H9 (cell line): ENCODE measurements around the gene CAMTA1. TPM values are rescaled to one million over a fixed set of nuclear protein-coding genes. Genes with fewer than 3 reads are reported as not detected.
A peak's percentile ranks its signal among the peaks of the same experiment; 100 is the strongest.

ENCODE experiments used
- DNase-seq: peaks from one replicate; pipeline ENCODE4 v3.0.0-alpha.2; 2017
- H2AFZ ChIP-seq: one replicate; pipeline ENCODE4 v1.6.1; 2013; ENCODE audit warnings: mild to moderate bottlenecking, low read length, control low read depth, moderate library complexity
- H2AK5ac ChIP-seq: 2 replicates; pipeline ENCODE4 v1.6.1; 2013; ENCODE audit warnings: low read length, control low read depth, mixed read lengths; ENCODE audit not compliant: insufficient read length
- H2BK120ac ChIP-seq: one replicate; pipeline ENCODE4 v1.6.1; 2013; ENCODE audit warnings: low read depth, mild to moderate bottlenecking, low read length, control low read depth, inconsistent platforms; ENCODE audit not compliant: poor library complexity, severe bottlenecking
- H2BK12ac ChIP-seq: 2 replicates; pipeline ENCODE4 v1.6.1; 2013; ENCODE audit warnings: low read length, control low read depth, mixed read lengths, low read depth; ENCODE audit not compliant: insufficient read length
- H2BK15ac ChIP-seq: 2 replicates; pipeline ENCODE4 v1.6.1; 2013; ENCODE audit warnings: low read depth, low read length, control low read depth
- H2BK20ac ChIP-seq: one replicate; pipeline ENCODE4 v1.6.1; 2013; ENCODE audit warnings: low read depth, mild to moderate bottlenecking, low read length, control low read depth, inconsistent platforms; ENCODE audit not compliant: poor library complexity, severe bottlenecking
- H2BK5ac ChIP-seq: 2 replicates; pipeline ENCODE4 v1.6.1; 2013; ENCODE audit warnings: low read length, control low read depth, mixed read lengths; ENCODE audit not compliant: insufficient read length
- H3K14ac ChIP-seq: 2 replicates; pipeline ENCODE4 v1.6.1; 2013; ENCODE audit warnings: low read length, control low read depth; ENCODE audit not compliant: insufficient read depth
- H3K18ac ChIP-seq: 2 replicates; pipeline ENCODE4 v1.6.1; 2013; ENCODE audit warnings: low read depth, mild to moderate bottlenecking, mixed read lengths, low read length, control low read depth; ENCODE audit not compliant: insufficient read length
- H3K23ac ChIP-seq: 2 replicates; pipeline ENCODE4 v1.6.1; 2013; ENCODE audit warnings: low read length, control low read depth, mixed read lengths, low read depth; ENCODE audit not compliant: insufficient read length
- H3K23me2 ChIP-seq: 2 replicates; pipeline ENCODE4 v1.6.1; 2013; ENCODE audit warnings: low read depth, mild to moderate bottlenecking, mixed read lengths, low read length, control low read depth; ENCODE audit not compliant: insufficient read length, poor library complexity, severe bottlenecking
- H3K27ac ChIP-seq: 2 replicates; pipeline ENCODE4 v1.5.1; 2013; ENCODE audit warnings: low read length, control low read depth, mixed read lengths, low read depth; ENCODE audit not compliant: insufficient read length
- H3K27me3 ChIP-seq: 2 replicates; pipeline ENCODE4 v1.6.1; 2013; ENCODE audit warnings: low read length, control low read depth, inconsistent platforms; ENCODE audit not compliant: insufficient read depth
- H3K4ac ChIP-seq: 2 replicates; pipeline ENCODE4 v1.6.1; 2013; ENCODE audit warnings: low read depth, mild to moderate bottlenecking, control low read depth, inconsistent platforms, low read length, moderate library complexity
- H3K4me1 ChIP-seq: 2 replicates; pipeline ENCODE4 v1.6.1; 2013; ENCODE audit warnings: low read length, control low read depth, inconsistent platforms; ENCODE audit not compliant: insufficient read depth
- H3K4me2 ChIP-seq: 2 replicates; pipeline ENCODE4 v1.6.1; 2013; ENCODE audit warnings: low read length, control low read depth, mixed read lengths; ENCODE audit not compliant: insufficient read length, insufficient read depth
- H3K56ac ChIP-seq: 2 replicates; pipeline ENCODE4 v1.6.1; 2013; ENCODE audit warnings: low read depth, mild to moderate bottlenecking, mixed read lengths, low read length, control low read depth; ENCODE audit not compliant: insufficient read length
- H3K79me1 ChIP-seq: 2 replicates; pipeline ENCODE4 v1.6.1; 2013; ENCODE audit warnings: low read depth, mild to moderate bottlenecking, moderate library complexity, low read length, control low read depth, inconsistent platforms; ENCODE audit not compliant: insufficient read depth, poor library complexity, severe bottlenecking
- H3K79me2 ChIP-seq: 2 replicates; pipeline ENCODE4 v1.6.1; 2013; ENCODE audit warnings: low read length, control low read depth, inconsistent platforms; ENCODE audit not compliant: insufficient read depth
- H3K9ac ChIP-seq: 2 replicates; pipeline ENCODE4 v1.6.1; 2013; ENCODE audit warnings: low read length, control low read depth, mixed read lengths; ENCODE audit not compliant: insufficient read length; ENCODE audit errors: extremely low read depth
- H3K9me3 ChIP-seq: one replicate; pipeline ENCODE4 v1.6.1; 2013; ENCODE audit warnings: low read depth, low read length, inconsistent platforms; ENCODE audit not compliant: control insufficient read depth
- H3T11ph ChIP-seq: one replicate; pipeline ENCODE4 v1.6.1; 2013; ENCODE audit warnings: mild to moderate bottlenecking, low read length, control low read depth, inconsistent platforms
- H4K20me1 ChIP-seq: one replicate; pipeline ENCODE4 v1.6.1; 2013; ENCODE audit not compliant: control insufficient read depth, insufficient read length, insufficient read depth
- H4K5ac ChIP-seq: 2 replicates; pipeline ENCODE4 v1.6.1; 2013; ENCODE audit warnings: low read depth, mild to moderate bottlenecking, mixed read lengths, low read length, control low read depth; ENCODE audit not compliant: insufficient read length
- H4K8ac ChIP-seq: replicated peaks from 2 replicates; pipeline ENCODE4 v1.6.1; 2013; ENCODE audit warnings: low read length, control low read depth, mixed read lengths, low read depth; ENCODE audit not compliant: insufficient read length
- H4K91ac ChIP-seq: 2 replicates; pipeline ENCODE4 v1.6.1; 2013; ENCODE audit warnings: low read depth, mild to moderate bottlenecking, moderate library complexity, mixed read lengths, low read length, control low read depth; ENCODE audit not compliant: insufficient read length
- H3K27ac Mint-ChIP-seq, 3 experiments: 2 replicates in 2 of 3; 3 replicates in 1 of 3; pipeline ENCODE4 v1.8.0; 2020 to 2021; ENCODE audit warnings: mixed read lengths in 3 of 3, mild to moderate bottlenecking in 1 of 3, moderate library complexity in 1 of 3
- H3K27me3 Mint-ChIP-seq: 2 replicates; pipeline ENCODE4 v1.8.0; 2021; ENCODE audit warnings: low read depth, mild to moderate bottlenecking, moderate library complexity, mixed read lengths
- H3K36me3 Mint-ChIP-seq, 3 experiments: 2 replicates in 2 of 3; 3 replicates in 1 of 3; pipeline ENCODE4 v1.8.0; 2020 to 2021; ENCODE audit warnings: low read depth in 3 of 3, mixed read lengths in 3 of 3; ENCODE audit not compliant: insufficient read depth in 1 of 3
- H3K4me1 Mint-ChIP-seq, 2 experiments: 2 replicates each; pipeline ENCODE4 v1.8.0; 2020; ENCODE audit warnings: mixed read lengths in 2 of 2
- H3K4me3 Mint-ChIP-seq, 2 experiments: 2 replicates in 1 of 2; 3 replicates in 1 of 2; pipeline ENCODE4 v1.8.0; 2020 to 2021; ENCODE audit warnings: mild to moderate bottlenecking in 2 of 2, mixed read lengths in 2 of 2, moderate library complexity in 1 of 2
- H3K9me3 Mint-ChIP-seq, 2 experiments: 2 replicates in 1 of 2; 3 replicates in 1 of 2; pipeline ENCODE4 v1.8.0; 2020; ENCODE audit warnings: mild to moderate bottlenecking in 2 of 2, mixed read lengths in 2 of 2, moderate library complexity in 1 of 2
- CTCF ChIP-seq: fragments of 200-600 bp; sonication (generic); conservative IDR thresholded peaks from 3 replicates; pipeline ENCODE4 v1.8.0; 2021; ENCODE audit warnings: antibody characterized with exemption, mild to moderate bottlenecking
- WGBS: extraction: QIAGEN DNeasy Blood & Tissue Kit; methylation state at CpG from one replicate; pipeline ENCODE4 v1.1.7; 2013; ENCODE audit warnings: missing lambda C conversion rate, low lambda C conversion rate, mixed read lengths; ENCODE audit not compliant: insufficient read length; ENCODE audit errors: extremely low coverage; 5-methylcytosine and 5-hydroxymethylcytosine counted together
- total RNA-seq: library from RNA; stranded (reverse); gene quantifications from 2 replicates; pipeline ENCODE4 v1.2.1, GENCODE V29; 2021

Gene CAMTA1
- total RNA-seq, 1 experiment from 2014 or later, result 115 TPM

- H3K4me1 Mint-ChIP-seq, result peaks cover 18 to 33% of the 10 kb centered on the region in 2 experiments
These were observed 257.9 kb downstream of the CAMTA1 start for GRCh38 chr1:7043191-7043549.

More at GRCh38 chr1:7043191-7043549, 257.9 kb downstream of the CAMTA1 start:
- no peak overlapping the region for H2BK5ac ChIP-seq
- H3K14ac ChIP-seq, result no peak overlapping the region
- Mint-ChIP-seq H3K36me3 (no peaks in the 10 kb centered on the region), H3K9me3 (peaks cover 0 to 3% of the 10 kb centered on the region in 2 experiments; a peak in 2 of 5 replicates), H3K27ac (no peak overlapping the region; a peak in 1 of 7 replicates), H3K27me3 (peaks cover 3% of the 10 kb centered on the region; the same call in 1 of the 2 replicates), H3K4me3 (no peak overlapping the region)
- no peak overlapping the region for H3K9ac ChIP-seq
- no peak overlapping the region for H3K27ac ChIP-seq
- no peaks in the 10 kb centered on the region for H4K20me1 ChIP-seq
- peak; percentile 27 for DNase-seq
- no peak overlapping the region for H3K23ac ChIP-seq
- H3K18ac ChIP-seq, result no peak overlapping the region
- H3K79me1 ChIP-seq, result no peaks in the 10 kb centered on the region
- no peaks in the 10 kb centered on the region for H3K4me1 ChIP-seq
- H3T11ph ChIP-seq, result no peak overlapping the region
- no peak overlapping the region for H3K56ac ChIP-seq
- H2AK5ac ChIP-seq, result no peak overlapping the region
- H3K27me3 ChIP-seq, result no peaks in the 10 kb centered on the region
- no peaks in the 10 kb centered on the region for H3K9me3 ChIP-seq
- WGBS, result no CpG with 5 or more reads among the region's 6 CpGs
- H3K4me2 ChIP-seq, result no peak overlapping the region
- H4K91ac ChIP-seq, result no peak overlapping the region
- no peak overlapping the region for H2BK12ac ChIP-seq
- H2BK15ac ChIP-seq, result no peak overlapping the region
- no peaks in the 10 kb centered on the region for H3K23me2 ChIP-seq
- H2BK120ac ChIP-seq, result no peak overlapping the region
- H2BK20ac ChIP-seq, result no peak overlapping the region
- no peak overlapping the region for H4K8ac ChIP-seq
- no peaks in the 10 kb centered on the region for H3K79me2 ChIP-seq
- no peak overlapping the region for H4K5ac ChIP-seq
- TF ChIP-seq CTCF, result no peak
- no peak overlapping the region for H2AFZ ChIP-seq
- H3K4ac ChIP-seq, result no peak overlapping the region
